UCSD-AML1 (cell line): Measurements from ENCODE around the gene MAPKAPK5.
"Not testable (repeated sequence)": the region's sequence is repeated elsewhere in the genome, so short reads cannot be mapped to it uniquely, and the experiment has no call there.

Experiments used
- DNase-seq: peaks from one replicate; lab custom pipeline; 2025; ENCODE audit not compliant: unreplicated experiment; lab: John Stamatoyannopoulos, UW

MAPKAPK5 gene

GRCh38 chr12:111841750-111842555, at the start of gene MAPKAPK5:
MAPKAPK5 (plus strand) TSS chr12:111842228; CDS start chr12:111842734, 506 bp downstream.
- peak; percentile 96 for DNase-seq

GRCh38 chr12:111792856-111793235, 49.2 kb upstream of the MAPKAPK5 start:
- no peak for DNase-seq

GRCh38 chr12:111798182-111798581, 43.8 kb upstream of the MAPKAPK5 start:
- DNase-seq, result no peak

GRCh38 chr12:111799758-111800157, 42.3 kb upstream of the MAPKAPK5 start:
- no peak for DNase-seq

- DNase-seq, result no peak
Measured at GRCh38 chr12:111803038-111803626, 38.9 kb upstream of the MAPKAPK5 start.

GRCh38 chr12:111803851-111804250, 38.2 kb upstream of the MAPKAPK5 start:
- DNase-seq, result no peak

GRCh38 chr12:111806304-111806703, 35.7 kb upstream of the MAPKAPK5 start:
- no peak for DNase-seq

GRCh38 chr12:111807232-111807631, 34.8 kb upstream of the MAPKAPK5 start:
- no peak for DNase-seq

GRCh38 chr12:111812881-111813741, 28.9 kb upstream of the MAPKAPK5 start:
- peak; percentile 62 for DNase-seq

GRCh38 chr12:111816065-111816615, 25.9 kb upstream of the MAPKAPK5 start:
- DNase-seq, result no peak

- DNase-seq, result not testable (repeated sequence)
Measured at GRCh38 chr12:111816898-111817297, 25.1 kb upstream of the MAPKAPK5 start.

GRCh38 chr12:111818340-111818739, 23.7 kb upstream of the MAPKAPK5 start:
- no peak for DNase-seq

- no peak for DNase-seq
Measured at GRCh38 chr12:111819191-111820158, 22.6 kb upstream of the MAPKAPK5 start.

GRCh38 chr12:111820828-111821227, 21.2 kb upstream of the MAPKAPK5 start:
- DNase-seq, result not testable (repeated sequence)

- DNase-seq, result no peak
Measured at GRCh38 chr12:111822886-111823285, 19.1 kb upstream of the MAPKAPK5 start.

GRCh38 chr12:111823891-111824290, 18.1 kb upstream of the MAPKAPK5 start:
- no peak for DNase-seq

- DNase-seq, result not testable (repeated sequence)
Measured at GRCh38 chr12:111824312-111824711, 17.7 kb upstream of the MAPKAPK5 start.

GRCh38 chr12:111825509-111825908, 16.5 kb upstream of the MAPKAPK5 start:
- DNase-seq, result no peak

GRCh38 chr12:111826316-111826715, 15.7 kb upstream of the MAPKAPK5 start:
- DNase-seq, result no peak

- no peak for DNase-seq
Measured at GRCh38 chr12:111826992-111827391, 15.0 kb upstream of the MAPKAPK5 start.
